Choroid plexus epithelial cell (primary cell): ENCODE results near the gene CYSTM1.
A peak's percentile ranks its signal among the peaks of the same experiment; 100 is the strongest.

Experiments used
- DNase-seq: peaks from one replicate; pipeline ENCODE4 v3.0.0-alpha.2; 2010; ENCODE audit warnings: low read depth
- H3K4me3 ChIP-seq: 2 replicates; pipeline ENCODE4 v1.5.1; 2011; ENCODE audit warnings: low read depth, mild to moderate bottlenecking, control low read depth, low read length, moderate library complexity
- TF ChIP-seq, protein P1 (sequence below): conservative IDR thresholded peaks from 2 replicates; pipeline ENCODE4 v1.5.1; 2011; ENCODE audit warnings: low read depth, mild to moderate bottlenecking, control low read depth, inconsistent platforms, low read length, moderate library complexity

Gene CYSTM1

DNA sequence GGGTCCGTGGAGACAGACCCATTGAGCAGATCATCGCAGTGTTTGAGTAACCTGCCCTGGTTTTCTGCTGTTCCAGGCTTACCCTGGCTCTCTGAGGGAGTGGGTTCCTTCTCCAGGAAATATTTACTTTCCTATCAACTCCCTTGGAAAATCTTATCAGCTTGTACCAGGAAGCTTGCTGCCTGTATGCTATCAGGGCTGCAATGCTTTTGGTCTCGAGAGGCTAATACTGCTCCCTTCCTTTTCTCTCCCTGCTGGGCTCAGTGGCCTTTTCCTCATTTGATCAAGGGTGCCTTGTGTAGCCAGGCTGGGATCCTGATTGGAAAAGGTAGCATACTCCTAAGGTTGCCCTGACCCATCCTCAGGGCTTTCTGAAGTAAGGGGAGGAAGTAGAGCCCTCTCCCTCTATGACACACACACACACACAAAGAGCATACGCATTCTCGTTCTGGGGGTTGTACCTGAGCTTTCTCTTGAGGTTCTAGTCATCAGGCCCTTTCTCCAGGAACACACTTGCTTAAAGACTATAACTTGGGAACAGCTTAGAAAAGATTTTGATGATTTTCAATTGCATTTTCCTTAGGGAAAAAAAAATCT, 41.6 kb downstream of the CYSTM1 start:
- TF ChIP-seq, protein P1, sequence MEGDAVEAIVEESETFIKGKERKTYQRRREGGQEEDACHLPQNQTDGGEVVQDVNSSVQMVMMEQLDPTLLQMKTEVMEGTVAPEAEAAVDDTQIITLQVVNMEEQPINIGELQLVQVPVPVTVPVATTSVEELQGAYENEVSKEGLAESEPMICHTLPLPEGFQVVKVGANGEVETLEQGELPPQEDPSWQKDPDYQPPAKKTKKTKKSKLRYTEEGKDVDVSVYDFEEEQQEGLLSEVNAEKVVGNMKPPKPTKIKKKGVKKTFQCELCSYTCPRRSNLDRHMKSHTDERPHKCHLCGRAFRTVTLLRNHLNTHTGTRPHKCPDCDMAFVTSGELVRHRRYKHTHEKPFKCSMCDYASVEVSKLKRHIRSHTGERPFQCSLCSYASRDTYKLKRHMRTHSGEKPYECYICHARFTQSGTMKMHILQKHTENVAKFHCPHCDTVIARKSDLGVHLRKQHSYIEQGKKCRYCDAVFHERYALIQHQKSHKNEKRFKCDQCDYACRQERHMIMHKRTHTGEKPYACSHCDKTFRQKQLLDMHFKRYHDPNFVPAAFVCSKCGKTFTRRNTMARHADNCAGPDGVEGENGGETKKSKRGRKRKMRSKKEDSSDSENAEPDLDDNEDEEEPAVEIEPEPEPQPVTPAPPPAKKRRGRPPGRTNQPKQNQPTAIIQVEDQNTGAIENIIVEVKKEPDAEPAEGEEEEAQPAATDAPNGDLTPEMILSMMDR = no peak
- no peak for DNase-seq
- H3K4me3 ChIP-seq = no peak overlapping the region

DNA sequence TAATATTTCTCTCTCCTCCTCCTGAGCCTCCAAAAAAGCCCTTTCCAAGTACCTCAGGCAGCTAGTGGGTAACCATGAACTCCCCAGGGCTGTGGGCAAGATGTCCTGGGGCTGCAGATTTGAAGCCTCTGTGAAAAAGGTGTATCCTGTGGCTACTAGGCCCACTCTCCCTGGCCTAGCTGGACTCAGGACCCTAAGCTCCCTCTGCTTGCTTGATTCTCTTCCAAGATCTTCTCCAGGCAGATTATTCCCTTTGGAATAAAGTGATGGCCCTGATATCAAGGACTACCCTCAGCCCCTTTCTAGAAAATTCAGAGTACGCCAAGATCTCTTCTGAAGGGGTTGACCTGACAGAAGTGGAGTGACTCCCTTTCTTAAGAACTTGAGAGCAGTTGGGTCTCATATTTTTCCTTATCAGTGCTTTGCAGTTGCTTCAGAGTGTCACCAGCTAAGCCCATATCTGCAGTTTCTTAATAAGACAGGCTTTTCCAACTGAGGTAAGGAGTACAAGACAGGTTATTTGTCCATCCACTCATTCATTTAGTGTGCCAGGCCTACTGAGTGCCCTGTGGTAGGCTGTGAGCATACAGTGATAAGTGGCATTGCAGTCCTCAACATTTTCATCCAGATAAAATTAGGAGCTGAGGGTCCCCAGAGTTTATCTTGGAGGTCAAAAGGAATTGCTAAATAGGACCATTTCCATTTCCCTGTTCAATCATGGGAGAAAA, 42.5 kb downstream of the CYSTM1 start:
- DNase-seq = no peak
- TF ChIP-seq, protein P1 = no peak
- H3K4me3 ChIP-seq = no peak overlapping the region

DNA sequence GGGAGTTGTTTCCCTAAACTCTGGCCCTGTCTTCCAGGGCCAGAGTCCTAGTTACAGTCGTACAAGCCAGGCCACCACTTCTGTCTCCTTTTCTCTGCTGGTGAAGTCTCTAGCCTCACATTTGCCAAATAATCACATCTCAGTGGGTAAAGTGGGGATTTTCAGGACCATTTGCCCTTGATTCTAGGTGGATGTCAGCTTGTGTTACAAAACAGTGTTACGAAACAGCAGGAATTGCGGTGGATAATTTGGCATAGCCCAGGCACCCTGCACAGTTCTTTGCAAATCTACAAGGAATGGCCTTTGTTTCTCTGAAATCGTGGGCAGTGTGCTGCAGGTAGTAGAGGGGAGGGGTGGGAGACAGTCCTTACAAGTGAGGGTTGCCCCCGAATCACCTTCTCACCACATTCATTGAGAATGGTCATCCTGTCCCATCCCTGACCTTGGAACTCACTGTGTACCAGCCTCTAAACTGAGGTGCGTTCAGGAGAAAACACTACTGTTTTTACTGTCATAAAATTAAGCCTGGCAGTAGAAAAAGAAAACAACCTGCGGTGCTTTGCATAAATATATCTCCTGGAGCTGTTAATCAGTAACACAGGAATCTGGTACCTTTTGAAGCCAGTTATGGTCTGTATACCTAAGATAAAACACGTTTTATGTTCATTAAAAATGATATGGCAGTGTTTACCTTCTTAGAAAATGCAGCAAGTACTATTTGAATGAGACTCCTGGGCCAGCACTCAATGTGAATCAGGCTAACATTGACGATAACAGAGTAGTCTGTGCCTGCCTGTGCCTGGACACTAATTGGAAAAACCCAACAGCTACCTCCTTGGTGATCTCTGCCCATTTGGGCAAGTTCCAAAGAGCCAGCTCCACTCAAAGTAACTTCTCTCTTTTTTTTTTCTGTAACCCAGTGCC, 44.3 kb downstream of the CYSTM1 start:
- DNase-seq = peak; percentile 34
- TF ChIP-seq, protein P1 = no peak
- no peak overlapping the region for H3K4me3 ChIP-seq

DNA sequence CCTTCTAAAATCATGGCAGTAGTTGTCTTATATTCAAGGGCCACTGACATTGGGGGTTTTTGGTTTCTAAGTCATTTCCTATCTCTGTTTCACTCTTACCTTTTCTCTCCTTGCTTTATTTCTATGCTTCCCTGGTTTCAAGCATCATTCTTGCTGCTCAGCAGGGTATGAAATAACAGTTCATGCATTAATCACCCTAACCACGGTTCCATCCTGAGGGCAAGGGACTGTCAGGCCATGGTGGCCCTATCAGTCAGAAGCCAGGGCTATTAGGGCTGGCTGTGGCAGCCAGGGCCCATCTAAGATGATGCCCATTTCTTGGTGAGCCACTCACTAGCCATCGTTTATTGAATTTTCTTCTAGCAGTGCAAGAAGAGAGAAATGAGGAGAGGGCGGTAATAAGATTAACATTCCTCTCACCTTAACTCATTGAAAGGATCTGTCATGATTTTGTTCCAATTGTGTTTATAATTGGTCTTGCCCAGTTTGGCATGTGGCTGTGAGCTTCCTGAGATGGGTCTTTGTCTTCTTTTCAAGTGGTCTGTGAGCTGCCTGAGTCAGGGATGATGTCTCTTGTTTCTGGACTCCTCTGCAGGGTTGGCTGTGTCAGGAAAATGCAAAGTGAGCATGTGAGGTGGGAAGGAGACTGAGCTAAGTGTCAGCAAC, 45.2 kb downstream of the CYSTM1 start:
- peak; percentile 42 for DNase-seq
- TF ChIP-seq, protein P1 = no peak

DNA sequence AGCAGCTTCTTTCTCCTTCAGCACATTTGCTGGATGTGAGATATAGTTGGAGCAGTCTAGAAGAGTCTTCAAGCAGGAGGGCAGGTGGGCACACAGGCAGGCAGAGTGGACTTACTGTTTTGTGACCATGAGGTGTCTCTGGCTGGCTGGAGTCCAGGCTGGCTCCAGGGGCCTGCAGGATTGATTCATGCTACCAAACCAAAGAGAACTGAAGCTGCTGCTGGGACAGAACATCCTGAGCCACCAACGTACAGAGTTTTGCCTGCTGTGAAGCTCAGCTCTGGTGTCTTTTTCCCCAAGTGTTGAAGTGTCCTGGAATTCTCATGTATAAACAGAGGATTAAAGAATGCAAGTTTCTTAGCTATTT, 45.7 kb downstream of the CYSTM1 start:
- DNase-seq = no peak
- H3K4me3 ChIP-seq = no peak overlapping the region
- TF ChIP-seq, protein P1 = no peak

More for the DNA sequence above, 45.2 kb downstream of the CYSTM1 start:
- H3K4me3 ChIP-seq = no peak overlapping the region

DNA sequence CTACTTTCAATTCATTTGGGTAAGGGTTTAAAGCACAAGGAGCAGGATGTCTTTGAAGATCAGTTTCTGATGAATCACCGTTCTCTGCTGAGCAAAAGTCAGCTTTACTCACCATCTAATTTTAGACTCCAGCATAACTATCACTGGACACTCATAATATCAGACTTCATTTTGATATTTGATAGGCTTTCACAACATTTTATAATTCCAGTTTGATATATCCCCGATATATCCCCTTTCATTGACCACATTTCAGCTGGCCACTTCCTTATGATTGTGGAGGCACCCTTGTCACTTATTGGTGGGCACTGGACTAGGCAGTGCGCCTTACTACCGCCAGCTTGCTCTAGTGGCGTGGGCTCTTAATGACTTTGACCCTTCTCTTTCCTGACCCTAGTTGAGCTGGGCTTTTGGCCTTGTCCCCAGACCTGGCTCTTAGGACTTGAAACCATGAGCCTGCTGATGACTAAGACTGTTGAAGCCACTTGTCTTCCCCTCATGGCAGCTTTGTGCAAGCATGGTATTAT, 46.8 kb downstream of the CYSTM1 start:
- DNase-seq = peak; percentile 89
- no peak overlapping the region for H3K4me3 ChIP-seq
- TF ChIP-seq, protein P1 = no peak
